ENCODE data around the gene CFAP92.

CFAP92 gene

GRCh38 chr3:128987302-128988100 is 6.4 kb downstream of the CFAP92 start:
- no peak for DNase-seq (ENCODE audit: low read depth)

- DNase-seq (ENCODE audit: low read depth): no peak
Observed at GRCh38 chr3:128984596-128984995, 9.3 kb downstream of the CFAP92 start.

GRCh38 chr3:128983293-128984069 is 10.4 kb downstream of the CFAP92 start:
- no peak for DNase-seq (ENCODE audit: low read depth)

- no peak for DNase-seq (ENCODE audit: low read depth)
Observed at GRCh38 chr3:128975276-128975675, 18.6 kb downstream of the CFAP92 start.

- no peak for DNase-seq (ENCODE audit: low read depth)
Observed at GRCh38 chr3:128973988-128974564, 19.8 kb downstream of the CFAP92 start.

- no peak for DNase-seq (ENCODE audit: low read depth)
Observed at GRCh38 chr3:128971421-128972100, 22.3 kb downstream of the CFAP92 start.

- DNase-seq (ENCODE audit: low read depth): no peak
Observed at GRCh38 chr3:128970740-128971047, 23.2 kb downstream of the CFAP92 start.

- no peak for DNase-seq (ENCODE audit: low read depth)
Observed at GRCh38 chr3:128969993-128970739, 23.7 kb downstream of the CFAP92 start.

- no peak for DNase-seq (ENCODE audit: low read depth)
Observed at GRCh38 chr3:128967748-128968355, 26.0 kb downstream of the CFAP92 start.

GRCh38 chr3:128965818-128966217 is 28.1 kb downstream of the CFAP92 start:
- DNase-seq (ENCODE audit: low read depth): no peak

GRCh38 chr3:128965280-128965679 is 28.6 kb downstream of the CFAP92 start:
- DNase-seq (ENCODE audit: low read depth): no peak

GRCh38 chr3:128956440-128956839 is 37.4 kb downstream of the CFAP92 start:
- no peak for DNase-seq (ENCODE audit: low read depth)

- no peak for DNase-seq (ENCODE audit: low read depth)
Observed at GRCh38 chr3:128950223-128950938, 43.5 kb downstream of the CFAP92 start.

- DNase-seq (ENCODE audit: low read depth): no peak
Observed at GRCh38 chr3:128949158-128949557, 44.7 kb downstream of the CFAP92 start.

GRCh38 chr3:128946411-128946810 is 47.5 kb downstream of the CFAP92 start:
- DNase-seq (ENCODE audit: low read depth): no peak

- no peak for DNase-seq (ENCODE audit: low read depth)
Observed at GRCh38 chr3:128945878-128946175, 48.0 kb downstream of the CFAP92 start.

- DNase-seq (ENCODE audit: low read depth): no peak
Observed at GRCh38 chr3:128945041-128945877, 48.6 kb downstream of the CFAP92 start.

GRCh38 chr3:128942161-128942952 is 51.5 kb downstream of the CFAP92 start:
- no peak for DNase-seq (ENCODE audit: low read depth)

- DNase-seq (ENCODE audit: low read depth): no peak
Observed at GRCh38 chr3:128940252-128940651, 53.6 kb downstream of the CFAP92 start.

Measured in CMK (cell line).